NCI-H345 treated with DMSO at 0.1 percent for 48 hours (cell line): ENCODE measurements around the gene CMTM4.
"Not testable (repeated sequence)": the region's sequence is repeated elsewhere in the genome, so short reads cannot be mapped to it uniquely, and the experiment has no call there.

ENCODE experiments used
- DNase-seq: peaks from one replicate; lab custom pipeline; 2025; ENCODE audit not compliant: unreplicated experiment; lab: John Stamatoyannopoulos, UW

Gene CMTM4

DNA sequence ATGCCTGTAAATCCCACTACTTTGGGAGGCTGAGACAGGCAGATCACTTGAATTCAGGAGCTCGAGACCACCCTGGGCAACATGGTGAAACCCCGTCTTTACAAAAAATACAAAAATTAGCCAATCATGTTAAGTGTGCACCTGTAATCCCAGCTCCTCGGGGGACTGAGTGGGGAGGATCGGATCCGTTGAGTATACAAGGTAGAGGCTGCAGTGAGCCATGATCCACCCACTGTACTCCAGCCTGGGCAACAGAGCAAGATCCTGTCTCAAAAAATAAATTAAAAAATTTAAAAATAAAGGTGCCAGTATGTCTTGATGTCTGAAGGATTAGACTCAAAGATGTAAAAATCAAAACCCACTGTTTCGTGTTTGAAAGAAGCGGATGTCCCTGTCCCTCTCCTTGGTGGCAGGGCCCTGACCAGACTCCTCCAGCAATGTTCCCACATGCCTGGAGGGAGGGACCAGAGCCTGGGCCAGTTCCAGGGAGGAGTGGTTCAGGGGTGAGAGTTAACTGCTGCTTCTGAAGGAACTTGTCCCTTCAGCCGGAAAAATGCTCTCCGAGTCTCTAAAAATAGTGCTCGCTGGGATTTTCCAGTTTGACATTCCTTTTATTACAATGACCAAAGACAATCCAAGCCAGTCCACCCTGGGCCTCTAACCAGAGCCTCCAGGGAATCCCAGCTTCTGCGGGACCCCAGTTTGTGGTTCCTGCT lies 9.4 kb upstream of the CMTM4 start:
- DNase-seq, result no peak

DNA sequence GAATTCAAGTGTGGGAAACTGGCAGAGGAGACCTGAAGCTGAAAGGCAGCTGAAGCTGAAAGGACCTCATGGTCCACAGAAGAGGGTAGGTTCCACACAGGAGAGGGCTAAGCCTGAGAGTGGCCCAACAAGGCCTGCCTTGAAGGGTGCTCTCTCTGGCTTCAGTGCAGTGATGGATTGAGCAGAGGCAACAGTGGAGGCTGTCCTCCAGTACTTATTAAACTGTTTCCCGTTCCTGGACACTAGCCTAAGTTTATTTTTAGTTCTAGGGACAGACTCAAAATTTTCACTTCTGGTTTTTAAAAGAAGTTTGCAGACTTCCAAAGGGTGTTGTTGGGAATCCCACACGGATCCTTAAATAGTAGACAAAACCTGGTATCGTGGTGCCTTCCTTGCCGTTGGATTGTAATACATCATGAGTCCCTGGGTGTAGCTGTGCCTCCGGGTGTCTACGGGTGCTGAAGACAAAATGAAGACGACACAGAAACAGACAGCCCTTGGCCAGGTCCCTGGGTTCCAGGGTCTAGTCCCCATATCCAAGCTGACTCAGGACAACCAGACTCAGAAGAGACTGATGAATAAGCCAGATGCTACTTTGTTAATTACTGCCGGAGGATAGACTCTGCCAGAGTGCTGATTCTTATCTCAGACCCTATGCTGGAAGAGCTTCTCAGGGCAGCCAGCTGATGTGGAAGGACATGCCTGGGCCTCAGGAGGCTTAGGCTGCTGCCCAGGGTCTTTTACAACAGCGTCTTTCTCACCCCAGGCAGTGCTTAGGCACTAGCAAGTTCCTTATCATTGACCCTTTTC lies 7.1 kb upstream of the CMTM4 start:
- DNase-seq, result no peak

DNA sequence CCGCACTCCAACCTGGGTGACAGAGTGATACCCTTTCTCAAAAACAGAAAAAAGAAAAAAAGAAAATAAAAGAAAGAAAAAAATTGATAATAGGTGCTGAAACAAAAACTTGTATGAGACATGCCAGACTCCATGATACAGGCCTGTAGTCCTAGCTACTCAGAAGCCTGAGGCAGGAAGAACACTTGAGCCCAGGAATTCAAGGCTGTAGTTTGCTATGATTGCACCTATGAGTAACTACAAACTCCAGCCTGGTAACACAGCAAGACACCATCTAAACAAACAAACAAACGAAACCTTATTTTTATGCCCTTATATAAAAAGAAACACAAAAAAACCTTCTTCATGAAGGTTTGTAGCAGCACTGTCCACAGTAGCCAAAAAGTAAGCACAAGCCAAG lies 5.0 kb upstream of the CMTM4 start:
- DNase-seq, result no peak

DNA sequence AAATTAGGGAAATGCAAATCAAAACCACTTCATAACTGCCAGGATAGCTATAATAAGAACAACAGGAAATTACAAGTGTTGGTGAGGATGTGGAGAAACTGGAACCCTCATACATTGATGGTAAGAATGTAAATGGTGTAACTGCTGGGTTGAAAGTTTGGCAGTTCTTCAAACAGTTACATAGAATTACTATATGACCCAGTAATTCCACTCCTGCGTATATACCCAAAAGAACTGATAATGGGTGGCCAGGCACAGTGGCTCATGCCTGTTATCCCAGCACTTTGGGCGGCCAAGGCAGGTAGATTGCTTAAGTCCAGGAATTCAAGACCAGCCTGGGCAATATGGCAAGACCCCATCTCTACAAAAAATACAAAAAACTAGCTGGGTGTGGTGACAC lies 4.5 kb upstream of the CMTM4 start:
- no peak for DNase-seq

DNA sequence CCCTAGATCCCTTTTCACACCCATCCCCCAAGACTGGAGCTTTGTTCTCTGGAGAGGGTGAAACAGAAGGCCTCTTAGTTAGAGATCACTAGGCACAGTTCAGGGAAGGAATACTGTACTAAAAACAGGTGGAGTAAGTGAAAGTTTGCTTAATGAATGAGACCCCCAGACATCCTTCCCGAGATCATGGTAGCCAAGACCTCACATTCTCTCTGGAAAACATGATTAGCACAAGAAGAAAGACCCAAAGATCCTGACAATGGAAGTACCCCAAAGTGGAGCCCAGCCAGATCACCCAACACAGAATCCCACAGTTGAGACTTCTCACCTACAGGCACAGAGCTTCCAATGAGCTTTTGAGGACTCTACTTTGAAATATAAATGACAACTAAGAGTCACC lies 3.4 kb upstream of the CMTM4 start:
- DNase-seq, result no peak

DNA sequence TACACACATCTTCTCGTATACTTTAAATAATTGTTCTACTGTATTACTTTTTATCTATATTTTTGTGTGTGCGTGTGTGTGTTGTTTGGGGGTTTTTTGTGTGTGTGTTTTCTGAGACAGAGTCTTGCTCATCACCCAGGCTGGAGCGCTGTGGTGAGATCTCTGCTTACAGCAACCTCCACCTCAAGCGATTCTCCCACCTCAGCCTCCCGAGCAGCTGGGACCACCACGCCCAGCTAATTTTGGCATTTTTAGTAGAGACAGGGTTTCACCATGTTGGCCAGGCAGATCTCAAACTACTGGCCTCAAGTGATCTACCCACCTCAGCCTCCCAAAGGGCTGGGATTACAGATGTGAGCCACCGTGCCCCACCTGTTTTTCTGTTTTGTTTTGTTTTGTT lies 1.5 kb upstream of the CMTM4 start:
- no peak for DNase-seq

DNA sequence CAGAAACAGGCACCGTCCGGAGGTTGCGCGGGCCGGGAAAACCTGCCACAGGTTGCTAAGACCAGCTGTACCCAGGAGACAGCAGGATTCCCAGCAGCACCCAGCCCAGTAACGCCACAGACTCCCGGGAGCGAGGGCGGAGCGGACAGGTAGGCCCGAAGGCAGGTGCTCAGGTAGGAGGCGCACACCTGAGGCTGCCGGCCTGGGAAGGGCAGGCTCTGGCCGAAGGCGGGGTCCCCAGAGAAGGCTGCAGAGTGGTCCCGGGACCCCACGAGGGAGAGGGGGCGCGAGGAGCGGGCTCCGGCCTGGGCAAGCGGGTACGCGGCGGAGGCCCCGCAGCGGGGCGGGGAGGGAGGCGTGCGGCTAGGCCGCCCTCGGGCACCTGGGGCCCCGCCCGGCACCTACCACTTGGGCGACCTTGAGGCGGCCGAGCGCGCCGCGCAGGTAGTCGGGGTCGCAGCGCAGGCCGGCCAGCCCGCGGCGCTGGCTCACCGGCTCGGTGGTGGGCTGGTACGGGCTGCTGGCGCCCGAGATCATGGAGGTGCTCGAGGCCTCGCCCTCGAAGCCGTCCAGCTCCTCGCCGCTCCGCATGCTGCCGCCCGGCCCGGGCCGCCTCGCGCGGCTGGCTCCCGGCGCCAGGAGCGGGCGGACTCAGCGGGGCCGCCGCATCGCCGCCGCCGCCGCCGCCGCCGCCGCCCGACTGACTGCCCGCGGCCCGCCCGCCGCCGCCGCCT lies 441 bp downstream of the CMTM4 start:
- peak; percentile 3 for DNase-seq

DNA sequence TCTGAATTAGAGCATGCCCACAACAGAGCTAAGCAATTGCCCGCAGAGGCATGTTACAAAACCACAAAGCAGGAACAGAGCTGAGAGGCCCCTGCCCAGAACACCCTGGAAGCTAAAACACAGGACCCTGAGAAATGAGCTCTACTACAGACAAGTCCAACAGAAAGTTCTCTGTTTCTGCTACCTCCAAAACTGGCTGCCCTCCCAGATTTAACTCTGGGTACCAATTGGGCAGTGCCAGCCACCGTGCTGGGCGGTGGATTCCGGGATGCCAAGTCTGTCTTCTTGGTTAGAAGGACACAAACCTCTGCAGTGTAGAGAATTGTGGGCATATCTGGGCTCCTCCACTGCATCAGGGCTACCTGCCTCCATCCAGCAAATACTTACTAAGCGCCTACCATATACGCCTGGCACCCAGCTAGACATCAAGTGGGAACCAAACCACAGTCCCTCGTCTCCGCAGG lies 1.0 kb downstream of the CMTM4 start:
- DNase-seq, result no peak

DNA sequence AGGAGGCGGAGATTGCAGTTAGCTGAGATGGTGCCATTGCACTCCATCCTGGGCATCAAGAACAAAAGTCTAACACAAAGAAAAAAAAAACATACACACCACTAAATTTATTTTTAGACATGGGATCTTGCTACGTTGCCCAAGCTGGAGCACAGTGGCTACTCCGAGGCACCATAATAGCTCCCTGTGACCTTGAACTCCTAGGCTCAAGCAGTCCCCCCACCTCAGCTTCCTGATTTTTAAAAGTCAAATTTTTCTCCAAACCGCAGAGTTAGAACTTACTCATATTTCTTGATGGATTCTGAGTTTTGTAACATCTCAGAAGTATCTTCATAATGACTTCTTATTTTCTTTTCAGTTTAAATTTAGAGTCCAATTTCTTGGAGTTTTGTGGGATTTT lies 3.4 kb downstream of the CMTM4 start:
- no peak for DNase-seq

DNA sequence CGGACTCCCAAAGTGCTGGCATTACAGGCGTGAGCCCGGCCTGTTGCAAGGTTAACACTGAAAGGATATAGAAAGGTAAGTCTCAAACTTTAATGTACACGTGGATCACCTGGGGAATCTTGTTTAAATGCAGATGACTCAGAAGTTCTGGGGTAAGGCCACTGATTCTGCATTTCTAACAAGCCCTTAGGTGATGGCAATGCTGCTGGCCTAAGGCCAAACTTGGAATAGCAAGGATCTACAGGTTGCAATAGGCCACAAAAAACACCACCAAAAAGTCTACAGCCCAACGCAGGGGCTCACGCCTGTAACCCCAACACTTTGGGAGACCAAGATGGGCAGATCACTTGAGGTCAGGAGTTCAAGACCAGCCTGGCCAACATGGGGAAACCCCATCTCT lies 4.2 kb downstream of the CMTM4 start:
- no peak for DNase-seq

DNA sequence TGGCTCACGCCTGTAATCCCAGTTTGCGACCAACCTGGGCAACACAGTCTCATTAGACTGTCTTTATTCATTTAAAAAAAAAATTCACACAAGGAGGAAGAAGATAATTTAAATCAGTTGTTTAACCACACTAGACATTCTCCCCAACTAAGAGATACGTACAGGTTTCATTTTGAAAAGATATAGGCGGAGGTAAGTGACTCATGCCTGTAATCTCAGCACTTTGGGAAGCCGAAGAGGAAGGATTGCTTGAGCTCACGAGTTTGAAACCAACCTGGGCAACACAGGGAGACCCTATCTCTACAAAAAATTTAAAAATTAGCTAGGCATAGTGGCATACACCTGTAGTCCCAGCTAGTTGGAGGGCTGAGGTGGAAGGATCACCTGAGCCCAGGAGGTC lies 5.3 kb downstream of the CMTM4 start:
- DNase-seq, result no peak

DNA sequence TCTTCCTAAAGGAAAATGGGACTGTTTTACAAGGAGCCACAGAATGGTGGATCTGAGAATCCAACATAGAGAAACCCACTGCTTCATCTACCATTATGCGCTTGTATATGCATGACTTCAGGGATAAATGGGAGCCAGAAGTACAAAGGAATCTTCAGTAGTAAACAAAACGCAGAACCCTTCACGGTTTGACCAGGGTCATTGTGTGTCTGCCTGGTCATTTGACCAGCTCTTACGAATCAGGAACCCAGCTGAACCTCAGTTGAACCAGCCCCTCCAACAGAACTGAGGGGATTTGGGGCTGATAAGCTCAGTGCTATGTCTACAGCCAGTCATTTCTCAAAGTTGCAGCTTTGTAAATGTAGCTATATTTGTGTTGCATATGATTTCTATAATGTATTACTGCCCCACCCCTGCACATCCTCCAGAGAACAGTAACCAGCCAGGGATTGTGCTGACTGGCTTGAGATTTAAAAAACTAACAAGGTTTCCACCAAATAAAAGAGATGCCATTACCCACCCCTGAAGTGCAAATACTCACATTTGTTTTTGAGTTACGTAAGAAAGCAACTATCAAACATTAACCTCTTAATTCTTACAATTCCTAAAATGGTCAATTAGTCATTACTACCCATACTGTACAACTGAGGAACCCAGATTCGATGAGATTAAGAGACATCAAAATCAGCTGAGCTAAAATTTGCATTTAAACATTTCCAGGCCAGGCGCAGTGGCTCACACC lies 6.3 kb downstream of the CMTM4 start:
- no peak for DNase-seq

DNA sequence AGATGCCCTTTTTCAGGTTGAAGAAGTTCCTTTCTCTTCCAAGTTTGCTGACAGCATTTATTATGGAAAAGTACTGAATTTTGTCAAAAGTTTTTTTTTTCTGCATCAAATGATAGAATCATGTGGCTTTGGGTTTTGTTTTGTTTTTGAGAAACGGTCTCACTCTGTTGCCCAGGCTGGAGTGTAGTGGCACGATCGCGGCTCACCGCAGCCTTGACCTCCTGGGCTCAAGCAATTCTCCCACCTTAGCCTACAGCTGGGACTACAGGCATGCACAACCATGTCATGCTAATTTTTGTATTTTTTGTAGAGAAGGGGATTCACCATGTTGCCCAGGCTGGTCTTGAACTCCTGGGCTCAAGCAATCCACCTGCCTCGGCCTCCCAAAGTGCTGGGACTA lies 7.3 kb downstream of the CMTM4 start:
- no peak for DNase-seq

DNA sequence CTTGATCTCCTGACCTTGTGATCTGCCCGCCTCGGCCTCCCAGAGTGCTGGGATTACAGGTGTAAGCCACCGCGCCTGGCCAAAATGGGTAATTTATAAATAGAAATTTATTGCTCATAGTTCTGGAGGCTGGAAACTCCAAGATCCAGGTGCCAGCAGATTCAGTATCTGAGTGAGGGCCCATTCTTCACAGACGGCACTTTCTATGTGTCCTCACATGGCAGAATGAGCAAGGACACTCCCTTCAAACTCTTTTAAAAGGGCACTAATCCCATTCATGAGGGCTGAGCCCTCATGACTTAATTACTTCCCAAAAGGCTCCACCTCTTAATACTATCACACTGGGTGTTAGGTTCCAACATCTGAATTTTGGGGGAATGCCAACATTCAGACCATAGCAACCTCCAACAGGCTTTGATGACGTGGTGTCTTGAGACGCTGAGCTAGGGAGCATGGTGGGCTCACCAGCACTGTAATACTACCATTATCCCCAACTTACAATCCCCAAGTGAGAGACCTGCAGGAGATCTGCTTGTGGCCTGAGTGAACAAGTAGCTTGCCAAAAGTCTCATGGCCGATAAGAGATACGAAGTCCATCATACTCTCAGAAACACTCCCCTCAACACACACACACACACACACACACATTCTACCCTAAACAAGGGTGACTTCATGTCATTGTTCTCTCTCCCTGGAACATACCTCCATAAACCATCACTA lies 8.5 kb downstream of the CMTM4 start:
- DNase-seq, result no peak

DNA sequence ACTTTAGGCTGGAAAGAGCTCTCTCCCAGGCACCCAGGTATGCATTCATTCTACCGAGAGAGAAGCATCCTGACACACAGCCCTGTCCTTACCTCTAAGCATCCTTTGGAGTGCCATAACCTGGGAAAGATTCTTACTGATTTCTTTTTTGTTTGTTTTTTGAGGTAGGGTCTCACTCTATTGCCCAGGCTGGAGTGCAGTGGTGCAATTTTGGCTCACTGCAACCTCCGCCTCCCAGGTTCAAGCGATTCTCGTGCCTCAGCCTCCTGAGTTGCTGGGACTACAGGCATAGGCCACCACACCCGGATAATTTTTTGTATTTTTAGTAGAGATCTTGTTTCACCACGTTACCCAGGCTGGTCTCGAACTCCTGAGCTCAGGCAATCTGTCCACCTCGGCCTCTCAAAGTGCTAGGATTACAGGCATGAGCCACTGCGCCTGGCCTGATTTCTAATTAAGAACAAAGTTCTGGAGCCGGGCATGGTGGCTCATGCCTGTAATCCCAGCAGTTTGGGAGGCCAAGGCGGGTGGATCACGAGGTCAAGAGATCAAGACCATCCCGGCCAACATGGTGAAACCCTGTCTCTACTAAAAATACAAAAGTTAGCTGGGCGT lies 10.9 kb downstream of the CMTM4 start:
- not testable (repeated sequence) for DNase-seq

DNA sequence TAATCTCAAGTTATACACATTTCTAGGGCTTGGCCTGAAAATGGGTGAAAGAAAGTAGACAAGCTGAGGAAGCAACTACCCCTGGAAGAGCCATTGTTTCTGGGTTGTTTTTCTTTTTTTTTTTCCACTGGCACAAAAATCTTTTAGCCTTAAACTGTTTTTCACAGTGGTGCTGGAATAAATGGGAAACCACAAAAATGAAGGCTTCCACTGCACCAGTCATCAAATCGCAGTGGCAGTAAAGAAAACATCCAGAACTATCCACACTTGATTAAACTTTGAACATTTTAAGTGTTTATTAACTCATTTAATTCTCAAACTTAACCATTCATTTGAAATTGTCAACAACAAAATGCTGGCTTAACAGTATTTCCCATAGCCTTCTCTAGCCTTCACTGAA lies 14.3 kb downstream of the CMTM4 start:
- DNase-seq, result no peak

DNA sequence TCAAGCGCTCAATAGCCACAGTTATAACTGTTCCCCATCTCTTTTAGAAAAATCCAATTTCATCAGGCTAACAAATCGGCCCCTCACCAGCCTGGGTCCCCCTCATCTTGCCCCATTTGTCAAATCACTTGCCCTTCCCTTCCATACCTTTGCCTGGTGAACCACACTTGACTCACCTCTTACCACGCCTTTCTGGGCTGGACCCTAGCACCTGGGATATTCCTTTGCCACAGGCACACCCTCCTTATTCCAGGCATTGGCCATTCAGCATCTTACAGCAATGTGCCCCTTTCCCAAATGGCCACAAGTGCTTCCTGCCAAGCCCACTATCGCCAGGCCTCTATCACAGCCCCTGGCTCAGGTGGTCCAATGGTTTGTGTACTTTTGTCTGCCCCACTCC lies 14.9 kb downstream of the CMTM4 start:
- DNase-seq, result no peak

DNA sequence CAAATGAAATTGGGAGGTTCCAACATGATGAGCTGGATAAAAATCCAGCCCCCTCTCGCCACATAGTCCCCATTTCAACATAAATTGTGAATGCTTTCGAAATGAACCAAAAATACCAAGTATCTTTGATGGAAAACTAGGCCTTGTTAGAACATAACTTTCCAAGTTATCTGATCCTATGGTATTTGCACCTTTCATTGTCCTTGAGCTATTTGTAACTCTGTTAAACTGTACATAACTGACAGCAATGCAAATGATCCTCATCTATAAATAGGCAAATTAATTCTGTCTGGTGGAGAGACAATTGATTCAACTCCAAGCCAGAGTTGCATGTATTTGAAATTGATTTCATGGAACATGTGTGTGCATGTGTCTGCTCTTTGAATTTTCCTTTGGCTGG lies 18.2 kb downstream of the CMTM4 start:
- no peak for DNase-seq

DNA sequence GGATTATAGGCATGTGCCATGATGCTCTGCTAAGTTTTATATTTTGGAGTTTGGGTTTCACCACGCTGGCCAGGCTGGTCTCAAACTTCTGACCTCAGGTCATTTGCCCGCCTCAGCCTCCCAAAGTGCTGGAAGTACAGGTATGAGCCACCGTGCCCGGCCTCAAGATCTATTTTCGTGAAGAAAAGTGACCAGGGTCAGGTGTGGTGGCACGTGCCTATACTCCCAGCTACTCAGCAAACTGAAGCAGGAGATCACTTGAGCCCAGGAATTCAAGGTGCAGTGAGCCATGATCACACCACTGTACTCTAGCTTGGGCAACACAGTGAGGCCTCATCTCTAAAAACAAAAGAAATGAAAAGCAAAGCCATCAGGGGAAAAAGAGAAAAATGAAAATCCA lies 18.7 kb downstream of the CMTM4 start:
- DNase-seq, result no peak

DNA sequence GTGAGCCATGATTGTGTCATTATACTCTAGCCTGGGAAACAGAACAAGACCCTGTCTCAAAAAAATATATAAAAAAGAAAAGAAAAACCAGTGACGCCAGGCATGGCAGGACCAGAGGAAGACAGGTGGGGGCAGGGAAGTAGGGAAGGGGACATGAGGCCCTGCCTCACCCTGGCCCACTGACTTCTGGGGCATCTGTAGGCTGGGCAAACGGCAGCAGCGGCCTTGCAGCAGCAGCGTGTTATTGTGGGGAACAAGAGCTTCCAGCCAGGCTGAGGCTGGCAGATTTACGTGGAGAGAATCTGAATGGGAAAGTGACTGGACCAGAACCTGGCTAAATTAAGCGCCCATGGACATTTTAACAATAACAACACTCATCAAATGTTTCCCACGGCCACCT lies 19.4 kb downstream of the CMTM4 start:
- no peak for DNase-seq
